WTC11 (cell line): Measurements from ENCODE around the gene BANF2. TPM values are rescaled to one million over a fixed set of nuclear protein-coding genes. Genes with fewer than 3 reads are reported as not detected.

Experiments
- ATAC-seq: fragments of 200-7000 bp; cut with Tn5 transposase; 2 replicates; pipeline ENCODE4 v1.10.0; 2021; ENCODE audit warnings: mild to moderate bottlenecking, moderate library complexity
- CTCF ChIA-PET: fragments of 300-600 bp; sonication (Branson Sonifier 250); formaldehyde crosslinking; loops from one replicate; lab custom pipeline; 2021; ENCODE audit warnings: antibody characterized with exemption; lab: Charles Lee
- POLR2A ChIA-PET: fragments of 350-600 bp; sonication (Branson Sonifier 250); formaldehyde crosslinking; loops from one replicate; lab custom pipeline; 2021; ENCODE audit warnings: antibody characterized with exemption; lab: Charles Lee
- DNase-seq: peaks from one replicate; pipeline ENCODE4 v3.0.0; 2021; ENCODE audit warnings: low spot score
- H3K27ac Mint-ChIP-seq: 2 replicates; pipeline ENCODE4 v1.8.0; 2021; ENCODE audit warnings: mixed read lengths
- H3K27me3 Mint-ChIP-seq: 2 replicates; pipeline ENCODE4 v1.8.0; 2021; ENCODE audit warnings: low read depth, mild to moderate bottlenecking, moderate library complexity, mixed read lengths
- H3K36me3 Mint-ChIP-seq: 2 replicates; pipeline ENCODE4 v1.8.0; 2021; ENCODE audit warnings: mixed read lengths
- H3K4me1 Mint-ChIP-seq: 2 replicates; pipeline ENCODE4 v1.8.0; 2022; ENCODE audit warnings: mixed read lengths
- H3K4me3 Mint-ChIP-seq: 2 replicates; pipeline ENCODE4 v1.8.0; 2021; ENCODE audit warnings: mild to moderate bottlenecking, moderate library complexity, mixed read lengths
- H3K9me3 Mint-ChIP-seq: 2 replicates; pipeline ENCODE4 v1.8.0; 2021; ENCODE audit warnings: mixed read lengths
- ELF4 ChIP-seq: sonication (generic); formaldehyde crosslinking; IDR thresholded peaks from 2 replicates; pipeline ENCODE4 v1.8.1; 2022; ENCODE audit warnings: low read depth, mild to moderate bottlenecking, moderate library complexity, missing genetic modification reagents
- EMX1 ChIP-seq: fragments of 250-450 bp; sonication (Bioruptor Pico); IDR thresholded peaks from 2 replicates; pipeline ENCODE4 v1.8.0; 2021; ENCODE audit warnings: mild to moderate bottlenecking
- ESRRA ChIP-seq: sonication (generic); formaldehyde crosslinking; IDR thresholded peaks from 2 replicates; pipeline ENCODE4 v1.8.1; 2022; ENCODE audit warnings: mild to moderate bottlenecking, missing genetic modification reagents, borderline replicate concordance
- GABPB1 ChIP-seq: sonication (generic); formaldehyde crosslinking; IDR thresholded peaks from 2 replicates; pipeline ENCODE4 v1.8.1; 2023; ENCODE audit warnings: mild to moderate bottlenecking, missing genetic modification reagents
- GTF2I ChIP-seq: fragments of 250-450 bp; sonication (Bioruptor Pico); conservative IDR thresholded peaks from 2 replicates; pipeline ENCODE4 v1.4.0; 2021; ENCODE audit warnings: mild to moderate bottlenecking
- JAZF1 ChIP-seq: fragments of 250-450 bp; sonication (Bioruptor Pico); IDR thresholded peaks from 2 replicates; pipeline ENCODE4 v1.9.0; 2021; ENCODE audit warnings: moderate library complexity, mild to moderate bottlenecking, inconsistent platforms
- NFATC4 ChIP-seq: fragments of 250-450 bp; sonication (Bioruptor Pico); IDR thresholded peaks from 2 replicates; pipeline ENCODE4 v1.9.0; 2021; ENCODE audit warnings: mild to moderate bottlenecking
- RORB ChIP-seq: fragments of 250-450 bp; sonication (Bioruptor Pico); IDR thresholded peaks from 2 replicates; pipeline ENCODE4 v1.9.0; 2021; ENCODE audit warnings: mild to moderate bottlenecking
- SOX15 ChIP-seq: fragments of 250-450 bp; sonication (Bioruptor Pico); IDR thresholded peaks from 2 replicates; pipeline ENCODE4 v1.9.0; 2021; ENCODE audit warnings: mild to moderate bottlenecking
- TP53 ChIP-seq: sonication (generic); formaldehyde crosslinking; IDR thresholded peaks from 2 replicates; pipeline ENCODE4 v1.8.1; 2023; ENCODE audit warnings: mild to moderate bottlenecking, missing genetic modification reagents
- ZNF317 ChIP-seq: sonication (generic); formaldehyde crosslinking; IDR thresholded peaks from 2 replicates; pipeline ENCODE4 v1.8.1; 2023; ENCODE audit warnings: low read depth, mild to moderate bottlenecking, moderate library complexity, missing genetic modification reagents, borderline replicate concordance
- ZNF396 ChIP-seq: fragments of 250-450 bp; sonication (Bioruptor Pico); IDR thresholded peaks from 2 replicates; pipeline ENCODE4 v1.8.0; 2021; ENCODE audit warnings: mild to moderate bottlenecking, moderate library complexity, borderline replicate concordance
- ZNF671 ChIP-seq: fragments of 250-450 bp; sonication (Bioruptor Pico); IDR thresholded peaks from 2 replicates; pipeline ENCODE4 v1.8.0; 2021; ENCODE audit warnings: mild to moderate bottlenecking
- total RNA-seq: library from RNA; stranded (reverse); gene quantifications from 3 replicates; pipeline ENCODE4 v1.2.3, GENCODE V29; 2021
- TF ChIP-seq, protein P1 (sequence below): fragments of 250-450 bp; sonication (Bioruptor Pico); conservative IDR thresholded peaks from 2 replicates; pipeline ENCODE4 v1.9.0; 2021; ENCODE audit warnings: mild to moderate bottlenecking
- TF ChIP-seq, protein P2 (sequence below): sonication (generic); formaldehyde crosslinking; IDR thresholded peaks from 2 replicates; pipeline ENCODE4 v1.8.1; 2022; ENCODE audit warnings: low read depth, mild to moderate bottlenecking, moderate library complexity, missing genetic modification reagents, borderline replicate concordance
- TF ChIP-seq, protein P3 (sequence below): sonication (generic); formaldehyde crosslinking; IDR thresholded peaks from 2 replicates; pipeline ENCODE4 v1.8.1; 2023; ENCODE audit warnings: mild to moderate bottlenecking, missing genetic modification reagents, moderate library complexity
- TF ChIP-seq, protein P4 (sequence below): fragments of 200-600 bp; IDR thresholded peaks from 2 replicates; pipeline ENCODE4 v1.8.0; 2022; ENCODE audit warnings: antibody characterized with exemption
- TF ChIP-seq, protein P5 (sequence below): sonication (generic); formaldehyde crosslinking; IDR thresholded peaks from 2 replicates; pipeline ENCODE4 v1.8.0; 2022; ENCODE audit warnings: mild to moderate bottlenecking, missing genetic modification reagents
- TF ChIP-seq, protein P6 (sequence below): sonication (generic); formaldehyde crosslinking; IDR thresholded peaks from 2 replicates; pipeline ENCODE4 v1.8.1; 2023; ENCODE audit warnings: mild to moderate bottlenecking, missing genetic modification reagents, borderline replicate concordance
- TF ChIP-seq, protein P7 (sequence below): sonication (generic); formaldehyde crosslinking; IDR thresholded peaks from 2 replicates; pipeline ENCODE4 v1.8.0; 2022; ENCODE audit warnings: mild to moderate bottlenecking, missing genetic modification reagents

BANF2 gene
- total RNA-seq, 1 experiment from 2014 or later: not detected

DNA sequence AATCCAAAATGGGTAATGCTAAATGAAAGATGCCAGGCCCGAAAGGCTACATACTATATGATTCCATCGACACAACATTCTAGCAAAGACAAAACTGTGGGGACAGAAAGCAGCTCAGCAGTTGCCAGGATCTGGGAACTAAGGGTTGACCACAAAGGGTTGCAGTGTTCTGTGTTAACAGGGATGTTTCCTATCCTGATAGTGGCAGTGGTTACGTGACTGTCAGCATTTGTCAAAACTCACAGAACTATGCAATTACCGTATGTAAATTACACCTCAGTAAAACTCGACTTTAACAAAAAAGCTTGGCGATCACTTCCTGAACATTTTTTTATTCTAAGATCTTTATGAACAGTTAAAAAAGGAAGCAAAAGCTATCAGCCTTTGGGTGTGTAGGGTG is 83.9 kb downstream of the BANF2 start (continued):
- TF ChIP-seq, protein P1, sequence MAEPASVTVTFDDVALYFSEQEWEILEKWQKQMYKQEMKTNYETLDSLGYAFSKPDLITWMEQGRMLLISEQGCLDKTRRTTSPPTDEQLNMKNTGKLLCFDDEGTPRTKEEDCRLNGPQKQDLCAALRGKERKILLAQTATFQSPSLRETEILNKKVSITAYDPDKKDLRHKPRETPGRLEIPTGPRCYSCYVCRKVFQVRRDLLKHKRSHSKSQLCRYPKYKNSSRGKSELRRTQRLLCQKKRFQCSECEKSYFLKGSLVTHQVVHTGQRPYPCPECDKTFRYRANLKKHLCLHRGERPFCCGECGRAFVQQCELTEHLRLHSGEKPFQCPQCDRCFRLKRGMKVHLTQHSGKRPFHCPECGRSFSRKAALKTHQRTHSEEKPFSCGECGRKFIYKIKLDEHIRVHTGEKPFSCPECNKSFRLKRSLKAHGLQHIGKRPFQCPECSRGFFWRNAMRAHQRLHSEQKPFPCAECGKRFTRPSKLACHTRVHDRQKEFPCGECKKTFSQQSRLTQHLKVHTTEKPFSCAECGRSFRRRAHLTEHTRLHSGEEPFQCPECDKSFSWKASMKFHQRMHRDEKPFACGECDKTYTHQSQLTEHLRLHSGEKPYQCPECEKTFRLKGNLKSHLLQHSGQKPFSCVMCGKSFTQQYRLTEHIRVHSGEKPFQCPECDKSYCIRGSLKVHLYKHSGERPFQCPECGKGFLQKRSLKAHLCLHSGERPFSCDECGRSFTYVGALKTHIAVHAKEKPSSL (CRISPR knock-in tag): no peak

DNA sequence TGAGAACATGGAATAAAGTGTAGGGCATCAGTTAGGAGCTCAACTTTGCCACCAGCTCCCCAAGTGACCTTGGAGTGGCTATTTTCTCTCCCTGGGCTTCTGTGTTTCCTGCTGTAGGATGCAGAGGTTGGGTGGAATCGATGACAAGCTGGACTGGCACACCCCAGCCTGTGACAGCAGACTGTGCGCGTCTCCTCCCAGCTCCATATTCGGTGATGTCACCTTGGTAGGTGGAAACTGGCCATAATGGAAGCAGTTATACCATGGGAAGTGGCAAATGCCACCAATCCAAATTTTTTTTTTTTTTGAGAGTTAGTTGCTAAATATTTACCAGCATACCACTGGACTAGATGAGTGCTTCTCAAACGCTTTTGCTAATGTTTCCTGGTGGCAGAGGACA is 85.2 kb downstream of the BANF2 start:
- CTCF ChIA-PET: interaction anchor here (2.3 kb wide), 1 partner anchor 103 kb away, joined by 6 read pairs; the partner anchor contains the start of gene RRBP1
- H3K4me3 Mint-ChIP-seq: no peak overlapping the region
- H3K27ac Mint-ChIP-seq: no peak overlapping the region
- H3K4me1 Mint-ChIP-seq: peaks cover 8% of the 10 kb centered on the region
- peaks cover 9% of the 10 kb centered on the region for H3K9me3 Mint-ChIP-seq
- TF ChIP-seq, protein P2, sequence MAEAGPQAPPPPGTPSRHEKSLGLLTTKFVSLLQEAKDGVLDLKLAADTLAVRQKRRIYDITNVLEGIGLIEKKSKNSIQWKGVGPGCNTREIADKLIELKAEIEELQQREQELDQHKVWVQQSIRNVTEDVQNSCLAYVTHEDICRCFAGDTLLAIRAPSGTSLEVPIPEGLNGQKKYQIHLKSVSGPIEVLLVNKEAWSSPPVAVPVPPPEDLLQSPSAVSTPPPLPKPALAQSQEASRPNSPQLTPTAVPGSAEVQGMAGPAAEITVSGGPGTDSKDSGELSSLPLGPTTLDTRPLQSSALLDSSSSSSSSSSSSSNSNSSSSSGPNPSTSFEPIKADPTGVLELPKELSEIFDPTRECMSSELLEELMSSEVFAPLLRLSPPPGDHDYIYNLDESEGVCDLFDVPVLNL (CRISPR knock-in tag): no peak
- TF ChIP-seq RORB: no peak
- TF ChIP-seq ESRRA (CRISPR knock-in tag): no peak
- TF ChIP-seq, protein P3, sequence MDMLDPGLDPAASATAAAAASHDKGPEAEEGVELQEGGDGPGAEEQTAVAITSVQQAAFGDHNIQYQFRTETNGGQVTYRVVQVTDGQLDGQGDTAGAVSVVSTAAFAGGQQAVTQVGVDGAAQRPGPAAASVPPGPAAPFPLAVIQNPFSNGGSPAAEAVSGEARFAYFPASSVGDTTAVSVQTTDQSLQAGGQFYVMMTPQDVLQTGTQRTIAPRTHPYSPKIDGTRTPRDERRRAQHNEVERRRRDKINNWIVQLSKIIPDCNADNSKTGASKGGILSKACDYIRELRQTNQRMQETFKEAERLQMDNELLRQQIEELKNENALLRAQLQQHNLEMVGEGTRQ (CRISPR knock-in tag): no peak
- TF ChIP-seq NFATC4 (CRISPR knock-in tag): no peak
- no peak for TF ChIP-seq JAZF1 (CRISPR knock-in tag)
- TF ChIP-seq SOX15 (CRISPR knock-in tag): no peak
- no peak for TF ChIP-seq ZNF317 (CRISPR knock-in tag)
- TF ChIP-seq GABPB1: no peak
- TF ChIP-seq, protein P4, sequence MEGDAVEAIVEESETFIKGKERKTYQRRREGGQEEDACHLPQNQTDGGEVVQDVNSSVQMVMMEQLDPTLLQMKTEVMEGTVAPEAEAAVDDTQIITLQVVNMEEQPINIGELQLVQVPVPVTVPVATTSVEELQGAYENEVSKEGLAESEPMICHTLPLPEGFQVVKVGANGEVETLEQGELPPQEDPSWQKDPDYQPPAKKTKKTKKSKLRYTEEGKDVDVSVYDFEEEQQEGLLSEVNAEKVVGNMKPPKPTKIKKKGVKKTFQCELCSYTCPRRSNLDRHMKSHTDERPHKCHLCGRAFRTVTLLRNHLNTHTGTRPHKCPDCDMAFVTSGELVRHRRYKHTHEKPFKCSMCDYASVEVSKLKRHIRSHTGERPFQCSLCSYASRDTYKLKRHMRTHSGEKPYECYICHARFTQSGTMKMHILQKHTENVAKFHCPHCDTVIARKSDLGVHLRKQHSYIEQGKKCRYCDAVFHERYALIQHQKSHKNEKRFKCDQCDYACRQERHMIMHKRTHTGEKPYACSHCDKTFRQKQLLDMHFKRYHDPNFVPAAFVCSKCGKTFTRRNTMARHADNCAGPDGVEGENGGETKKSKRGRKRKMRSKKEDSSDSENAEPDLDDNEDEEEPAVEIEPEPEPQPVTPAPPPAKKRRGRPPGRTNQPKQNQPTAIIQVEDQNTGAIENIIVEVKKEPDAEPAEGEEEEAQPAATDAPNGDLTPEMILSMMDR: no peak
- no peak for TF ChIP-seq ELF4 (CRISPR knock-in tag)
- TF ChIP-seq GTF2I (CRISPR knock-in tag): no peak
- TF ChIP-seq, protein P5, sequence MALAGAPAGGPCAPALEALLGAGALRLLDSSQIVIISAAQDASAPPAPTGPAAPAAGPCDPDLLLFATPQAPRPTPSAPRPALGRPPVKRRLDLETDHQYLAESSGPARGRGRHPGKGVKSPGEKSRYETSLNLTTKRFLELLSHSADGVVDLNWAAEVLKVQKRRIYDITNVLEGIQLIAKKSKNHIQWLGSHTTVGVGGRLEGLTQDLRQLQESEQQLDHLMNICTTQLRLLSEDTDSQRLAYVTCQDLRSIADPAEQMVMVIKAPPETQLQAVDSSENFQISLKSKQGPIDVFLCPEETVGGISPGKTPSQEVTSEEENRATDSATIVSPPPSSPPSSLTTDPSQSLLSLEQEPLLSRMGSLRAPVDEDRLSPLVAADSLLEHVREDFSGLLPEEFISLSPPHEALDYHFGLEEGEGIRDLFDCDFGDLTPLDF: no peak
- no peak for TF ChIP-seq ZNF396 (CRISPR knock-in tag)
- TF ChIP-seq ZNF671: no peak
- TF ChIP-seq, protein P6, sequence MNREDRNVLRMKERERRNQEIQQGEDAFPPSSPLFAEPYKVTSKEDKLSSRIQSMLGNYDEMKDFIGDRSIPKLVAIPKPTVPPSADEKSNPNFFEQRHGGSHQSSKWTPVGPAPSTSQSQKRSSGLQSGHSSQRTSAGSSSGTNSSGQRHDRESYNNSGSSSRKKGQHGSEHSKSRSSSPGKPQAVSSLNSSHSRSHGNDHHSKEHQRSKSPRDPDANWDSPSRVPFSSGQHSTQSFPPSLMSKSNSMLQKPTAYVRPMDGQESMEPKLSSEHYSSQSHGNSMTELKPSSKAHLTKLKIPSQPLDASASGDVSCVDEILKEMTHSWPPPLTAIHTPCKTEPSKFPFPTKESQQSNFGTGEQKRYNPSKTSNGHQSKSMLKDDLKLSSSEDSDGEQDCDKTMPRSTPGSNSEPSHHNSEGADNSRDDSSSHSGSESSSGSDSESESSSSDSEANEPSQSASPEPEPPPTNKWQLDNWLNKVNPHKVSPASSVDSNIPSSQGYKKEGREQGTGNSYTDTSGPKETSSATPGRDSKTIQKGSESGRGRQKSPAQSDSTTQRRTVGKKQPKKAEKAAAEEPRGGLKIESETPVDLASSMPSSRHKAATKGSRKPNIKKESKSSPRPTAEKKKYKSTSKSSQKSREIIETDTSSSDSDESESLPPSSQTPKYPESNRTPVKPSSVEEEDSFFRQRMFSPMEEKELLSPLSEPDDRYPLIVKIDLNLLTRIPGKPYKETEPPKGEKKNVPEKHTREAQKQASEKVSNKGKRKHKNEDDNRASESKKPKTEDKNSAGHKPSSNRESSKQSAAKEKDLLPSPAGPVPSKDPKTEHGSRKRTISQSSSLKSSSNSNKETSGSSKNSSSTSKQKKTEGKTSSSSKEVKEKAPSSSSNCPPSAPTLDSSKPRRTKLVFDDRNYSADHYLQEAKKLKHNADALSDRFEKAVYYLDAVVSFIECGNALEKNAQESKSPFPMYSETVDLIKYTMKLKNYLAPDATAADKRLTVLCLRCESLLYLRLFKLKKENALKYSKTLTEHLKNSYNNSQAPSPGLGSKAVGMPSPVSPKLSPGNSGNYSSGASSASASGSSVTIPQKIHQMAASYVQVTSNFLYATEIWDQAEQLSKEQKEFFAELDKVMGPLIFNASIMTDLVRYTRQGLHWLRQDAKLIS: no peak
- no peak for TF ChIP-seq TP53 (CRISPR knock-in tag)
- TF ChIP-seq, protein P7, sequence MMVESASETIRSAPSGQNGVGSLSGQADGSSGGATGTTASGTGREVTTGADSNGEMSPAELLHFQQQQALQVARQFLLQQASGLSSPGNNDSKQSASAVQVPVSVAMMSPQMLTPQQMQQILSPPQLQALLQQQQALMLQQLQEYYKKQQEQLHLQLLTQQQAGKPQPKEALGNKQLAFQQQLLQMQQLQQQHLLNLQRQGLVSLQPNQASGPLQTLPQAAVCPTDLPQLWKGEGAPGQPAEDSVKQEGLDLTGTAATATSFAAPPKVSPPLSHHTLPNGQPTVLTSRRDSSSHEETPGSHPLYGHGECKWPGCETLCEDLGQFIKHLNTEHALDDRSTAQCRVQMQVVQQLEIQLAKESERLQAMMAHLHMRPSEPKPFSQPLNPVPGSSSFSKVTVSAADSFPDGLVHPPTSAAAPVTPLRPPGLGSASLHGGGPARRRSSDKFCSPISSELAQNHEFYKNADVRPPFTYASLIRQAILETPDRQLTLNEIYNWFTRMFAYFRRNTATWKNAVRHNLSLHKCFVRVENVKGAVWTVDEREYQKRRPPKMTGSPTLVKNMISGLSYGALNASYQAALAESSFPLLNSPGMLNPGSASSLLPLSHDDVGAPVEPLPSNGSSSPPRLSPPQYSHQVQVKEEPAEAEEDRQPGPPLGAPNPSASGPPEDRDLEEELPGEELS (CRISPR knock-in tag): no peak
- no peak for TF ChIP-seq EMX1 (CRISPR knock-in tag)
- DNase-seq (no peak), ATAC-seq (no peak)
- H3K27me3 Mint-ChIP-seq: no peaks in the 10 kb centered on the region; the same call in 1 of the 2 replicates
- peaks cover 4% of the 10 kb centered on the region for H3K36me3 Mint-ChIP-seq
- POLR2A ChIA-PET: no interaction called here
